ELR (cell line): ENCODE measurements around the gene KIF26B.
"Not testable (repeated sequence)": the region's sequence is repeated elsewhere in the genome, so short reads cannot be mapped to it uniquely, and the experiment has no call there.

Source experiments
- DNase-seq: peaks from one replicate; pipeline ENCODE4 v3.0.0-alpha.2; 2015; ENCODE audit warnings: low read depth

The KIF26B gene

GRCh38 chr1:245704341-245704740 is 549.6 kb downstream of the KIF26B start:
- no peak for DNase-seq

GRCh38 chr1:245704765-245705164 is 550.0 kb downstream of the KIF26B start:
- peak; percentile 71 for DNase-seq

GRCh38 chr1:245707941-245708340 is 553.2 kb downstream of the KIF26B start:
- DNase-seq = no peak

GRCh38 chr1:245710961-245711903 is 556.4 kb downstream of the KIF26B start:
- DNase-seq = no peak

- not testable (repeated sequence) for DNase-seq
Measured at GRCh38 chr1:245714027-245714426, 559.2 kb downstream of the KIF26B start.

- peak; percentile 28 for DNase-seq
Measured at GRCh38 chr1:245715291-245715701, 560.5 kb downstream of the KIF26B start.

GRCh38 chr1:245715970-245716369 is 561.2 kb downstream of the KIF26B start:
- DNase-seq = peak; percentile 80

GRCh38 chr1:245716561-245716960 is 561.8 kb downstream of the KIF26B start:
- no peak for DNase-seq

- DNase-seq = no peak
Measured at GRCh38 chr1:245717611-245718010, 562.8 kb downstream of the KIF26B start.

- no peak for DNase-seq
Measured at GRCh38 chr1:245718123-245718522, 563.3 kb downstream of the KIF26B start.

GRCh38 chr1:245718951-245719350 is 564.2 kb downstream of the KIF26B start:
- no peak for DNase-seq

- no peak for DNase-seq
Measured at GRCh38 chr1:245721488-245721887, 566.7 kb downstream of the KIF26B start.

GRCh38 chr1:245728035-245728434 is 573.2 kb downstream of the KIF26B start:
- DNase-seq = not testable (repeated sequence)

- no peak for DNase-seq
Measured at GRCh38 chr1:245730801-245731200, 576.0 kb downstream of the KIF26B start.

- not testable (repeated sequence) for DNase-seq
Measured at GRCh38 chr1:245740336-245740735, 585.6 kb downstream of the KIF26B start.

- DNase-seq = no peak
Measured at GRCh38 chr1:245742896-245743295, 588.1 kb downstream of the KIF26B start.

GRCh38 chr1:245748240-245748639 is 593.5 kb downstream of the KIF26B start:
- DNase-seq = no peak

GRCh38 chr1:245748646-245749045 is 593.9 kb downstream of the KIF26B start:
- DNase-seq = no peak

GRCh38 chr1:245749053-245749452 is 594.3 kb downstream of the KIF26B start:
- DNase-seq = no peak

GRCh38 chr1:245750261-245750660 is 595.5 kb downstream of the KIF26B start:
- DNase-seq = no peak

GRCh38 chr1:245751116-245751515 is 596.3 kb downstream of the KIF26B start:
- no peak for DNase-seq

GRCh38 chr1:245751726-245752470 is 597.1 kb downstream of the KIF26B start:
- no peak for DNase-seq

GRCh38 chr1:245752561-245752960 is 597.8 kb downstream of the KIF26B start:
- DNase-seq = no peak
